ENCODE results near the gene CARD10. TPM values are rescaled to one million over a fixed set of nuclear protein-coding genes. Genes with fewer than 3 reads are reported as not detected.

The CARD10 gene
- total and polyA plus RNA-seq, 2 of the 13 experiments (the other 11 are each of a cell fraction or from before 2014, with no cell fraction given), result 35.2 to 55.8 TPM

GRCh38 chr22:37511395-37512104 lies 7.7 kb downstream of the CARD10 start (continued):
- TF ChIP-seq, protein P1, sequence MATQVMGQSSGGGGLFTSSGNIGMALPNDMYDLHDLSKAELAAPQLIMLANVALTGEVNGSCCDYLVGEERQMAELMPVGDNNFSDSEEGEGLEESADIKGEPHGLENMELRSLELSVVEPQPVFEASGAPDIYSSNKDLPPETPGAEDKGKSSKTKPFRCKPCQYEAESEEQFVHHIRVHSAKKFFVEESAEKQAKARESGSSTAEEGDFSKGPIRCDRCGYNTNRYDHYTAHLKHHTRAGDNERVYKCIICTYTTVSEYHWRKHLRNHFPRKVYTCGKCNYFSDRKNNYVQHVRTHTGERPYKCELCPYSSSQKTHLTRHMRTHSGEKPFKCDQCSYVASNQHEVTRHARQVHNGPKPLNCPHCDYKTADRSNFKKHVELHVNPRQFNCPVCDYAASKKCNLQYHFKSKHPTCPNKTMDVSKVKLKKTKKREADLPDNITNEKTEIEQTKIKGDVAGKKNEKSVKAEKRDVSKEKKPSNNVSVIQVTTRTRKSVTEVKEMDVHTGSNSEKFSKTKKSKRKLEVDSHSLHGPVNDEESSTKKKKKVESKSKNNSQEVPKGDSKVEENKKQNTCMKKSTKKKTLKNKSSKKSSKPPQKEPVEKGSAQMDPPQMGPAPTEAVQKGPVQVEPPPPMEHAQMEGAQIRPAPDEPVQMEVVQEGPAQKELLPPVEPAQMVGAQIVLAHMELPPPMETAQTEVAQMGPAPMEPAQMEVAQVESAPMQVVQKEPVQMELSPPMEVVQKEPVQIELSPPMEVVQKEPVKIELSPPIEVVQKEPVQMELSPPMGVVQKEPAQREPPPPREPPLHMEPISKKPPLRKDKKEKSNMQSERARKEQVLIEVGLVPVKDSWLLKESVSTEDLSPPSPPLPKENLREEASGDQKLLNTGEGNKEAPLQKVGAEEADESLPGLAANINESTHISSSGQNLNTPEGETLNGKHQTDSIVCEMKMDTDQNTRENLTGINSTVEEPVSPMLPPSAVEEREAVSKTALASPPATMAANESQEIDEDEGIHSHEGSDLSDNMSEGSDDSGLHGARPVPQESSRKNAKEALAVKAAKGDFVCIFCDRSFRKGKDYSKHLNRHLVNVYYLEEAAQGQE (IDR thresholded peaks at IDR 0.05; ENCODE audit: borderline replicate concordance in 1 of 2, low read depth in 1 of 2, low read length in 2 of 2), result no peak
- TF ChIP-seq ZXDC (CRISPR knock-in tag; IDR thresholded peaks at IDR 0.05) (no peak), ZMYM3 (CRISPR knock-in tag; IDR thresholded peaks at IDR 0.05) (peak; percentile 90), ZNF770 (CRISPR knock-in tag; IDR thresholded peaks at IDR 0.05) (no peak), ZNF879 (CRISPR knock-in tag; IDR thresholded peaks at IDR 0.05) (no peak), RBM22 (optimal IDR thresholded peaks at IDR 0.05; ENCODE audit: low read length) (peak; percentile 13), ZNF263 (CRISPR knock-in tag; IDR thresholded peaks at IDR 0.05) (peak; percentile 35; the same call in 1 of the 2 replicates), HOXA3 (CRISPR knock-in tag; IDR thresholded peaks at IDR 0.05) (no peak), HES4 (CRISPR knock-in tag; IDR thresholded peaks at IDR 0.05; ENCODE audit: borderline replicate concordance) (0 out of 2 replicates have a peak, but pooled peaks have one; percentile 46), HMGXB4 (CRISPR knock-in tag; IDR thresholded peaks at IDR 0.05; ENCODE audit: borderline replicate concordance in 1 of 2, low read depth in 1 of 2) (0 out of 4 replicates have a peak, but pooled peaks of 1 of the 2 experiments have one; percentile 4), MLXIP (CRISPR knock-in tag; IDR thresholded peaks at IDR 0.05; ENCODE audit: borderline replicate concordance) (no peak), MED13 (CRISPR knock-in tag; IDR thresholded peaks at IDR 0.05) (no peak), REXO4 (CRISPR knock-in tag; IDR thresholded peaks at IDR 0.05; ENCODE audit: borderline replicate concordance) (no peak), RFX1 (IDR thresholded peaks at IDR 0.05) (no peak), ZMYM2 (CRISPR knock-in tag; IDR thresholded peaks at IDR 0.05) (no peak)

All from HepG2 (cell line).